Subcutaneous adipose tissue (tissue), 4 donors: Measurements from ENCODE around the gene RHBDF2. TPM values are rescaled to one million over a fixed set of nuclear protein-coding genes. Genes with fewer than 3 reads are reported as not detected.

Experiments
- CTCF ChIP-seq: fragments of 450-650 bp; IDR thresholded peaks from one replicate; pipeline ENCODE4 v1.5.1; 2016; ENCODE audit warnings: low read depth, mild to moderate bottlenecking, control low read depth, antibody characterized with exemption, moderate library complexity
- total RNA-seq, 4 donors: library from RNA; depleted of rRNA; stranded (reverse); fragments of >200 nt; gene quantifications; one replicate each; pipeline ENCODE4 v1.1.0, GENCODE V29; 2016

The RHBDF2 gene
- total RNA-seq, 4 donors from 2014 or later = 23.2 to 68.0 (median 37.2) TPM

GRCh38 chr17:76461765-76462555 lies 39.3 kb downstream of the RHBDF2 start:
- TF ChIP-seq CTCF = no peak

GRCh38 chr17:76459674-76460073 lies 41.5 kb downstream of the RHBDF2 start:
- TF ChIP-seq CTCF = no peak

GRCh38 chr17:76458580-76459490 lies 42.4 kb downstream of the RHBDF2 start:
- TF ChIP-seq CTCF = no peak

- TF ChIP-seq CTCF = no peak
These were observed 47.8 kb downstream of the RHBDF2 start for GRCh38 chr17:76453431-76453743.

GRCh38 chr17:76452660-76453430 lies 48.4 kb downstream of the RHBDF2 start, which contains the start of gene UBE2O:
TSS of gene UBE2O (minus strand) at chr17:76453152. CDS start at chr17:76453141, 11 bp downstream.
- TF ChIP-seq CTCF = no peak

GRCh38 chr17:76452127-76452659 lies 49.0 kb downstream of the RHBDF2 start:
- no peak for TF ChIP-seq CTCF
